NCI-H2107 (cell line): ENCODE results near the gene SLC4A1AP.

Source experiments
- DNase-seq: peaks from one replicate; lab custom pipeline; 2025; lab: John Stamatoyannopoulos, UW

The SLC4A1AP gene

DNA sequence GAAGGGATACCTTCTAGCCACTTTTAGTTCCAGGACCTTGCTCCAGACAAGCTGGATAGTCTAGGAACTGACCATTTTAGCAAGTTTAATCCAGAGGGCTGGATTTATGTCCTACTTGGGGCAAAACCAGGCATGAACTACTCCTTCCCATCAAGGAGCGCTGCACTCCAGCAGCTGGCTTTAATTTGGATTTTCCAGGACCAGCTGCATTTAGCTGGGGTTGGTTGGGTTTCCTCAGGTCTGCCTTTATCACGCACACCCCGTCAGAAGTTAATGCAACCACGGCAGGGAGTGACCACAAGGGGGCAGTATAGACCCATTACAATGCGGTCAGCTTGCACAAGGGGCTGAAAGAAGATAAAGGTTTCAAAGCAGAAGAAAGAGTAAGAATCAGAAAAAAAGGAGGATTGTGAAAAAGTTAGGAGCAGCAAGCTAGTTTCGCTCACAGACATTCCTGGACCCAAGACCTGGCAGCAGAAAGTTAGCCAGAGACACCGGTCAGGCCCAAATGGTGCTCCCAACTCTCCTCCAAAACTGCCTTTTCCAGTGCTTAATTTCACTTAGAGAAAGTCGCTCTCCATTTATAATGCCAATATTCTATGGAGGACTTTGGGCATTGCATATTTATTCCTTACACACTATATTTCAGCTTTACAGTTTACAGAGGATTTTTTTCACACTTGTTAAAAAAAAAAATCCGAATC is 40.1 kb downstream of the SLC4A1AP start:
- DNase-seq: peak; percentile 71

- DNase-seq: no peak
Measured at GRCh38 chr2:27704342-27704876, 40.7 kb downstream of the SLC4A1AP start.

- no peak for DNase-seq
Measured at GRCh38 chr2:27705851-27706622, 42.3 kb downstream of the SLC4A1AP start.

DNA sequence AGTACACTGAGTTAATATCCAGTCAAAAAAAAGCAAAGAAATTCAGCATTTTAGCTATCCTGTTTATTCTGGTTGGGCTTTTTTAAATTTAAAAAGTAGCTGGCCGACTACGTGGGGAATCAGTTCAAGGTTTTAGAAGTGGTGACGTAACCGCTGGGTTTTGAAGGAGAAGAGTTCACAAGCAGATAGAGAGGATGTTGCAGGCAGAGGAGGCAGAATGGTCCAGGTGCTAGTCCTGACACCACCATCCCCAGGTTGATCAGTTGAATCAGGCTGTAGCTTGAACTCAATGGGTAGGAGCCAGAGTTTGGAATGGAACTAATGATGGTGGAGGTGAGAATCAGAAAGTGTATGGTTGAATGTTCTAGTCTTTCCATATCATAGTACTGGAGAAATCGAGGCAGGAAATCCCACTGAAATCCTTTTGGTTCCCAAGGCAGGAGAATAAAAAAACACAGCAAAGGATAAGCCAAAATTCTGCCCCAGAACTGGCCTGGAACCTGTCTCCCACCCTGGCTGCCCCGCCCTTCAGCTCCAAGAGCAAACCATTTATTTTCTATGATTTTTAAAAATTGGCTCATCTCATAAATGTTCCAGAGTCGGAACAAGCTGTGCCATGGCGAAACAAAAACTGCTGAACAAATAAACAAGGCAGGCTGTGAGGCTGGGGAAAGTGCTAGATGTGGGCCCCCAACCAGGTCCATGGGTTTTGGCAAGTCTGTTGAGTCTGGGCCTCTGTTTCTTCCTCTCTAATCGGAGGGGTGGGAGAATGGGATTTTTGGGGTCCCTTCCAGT is 44.0 kb downstream of the SLC4A1AP start:
- DNase-seq: no peak

DNA sequence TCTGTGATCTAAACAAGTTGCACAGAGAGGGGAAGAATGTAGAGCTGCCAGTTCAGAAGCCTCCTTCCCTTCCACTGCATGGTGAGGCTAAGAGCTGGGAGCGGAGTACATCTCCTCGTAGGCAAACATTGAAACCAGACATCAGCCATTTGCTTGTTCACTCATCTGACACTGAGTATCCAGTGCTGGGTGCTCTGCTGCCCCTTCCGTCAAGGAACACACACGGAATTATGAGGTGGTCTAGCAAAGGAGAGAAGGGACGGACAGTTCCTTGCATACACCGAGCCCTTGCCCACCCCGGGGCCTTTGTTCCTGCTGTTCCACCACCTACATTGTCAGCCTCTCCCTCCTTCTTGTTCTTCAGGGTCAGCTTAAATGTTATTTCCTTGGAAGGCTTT is 44.6 kb downstream of the SLC4A1AP start:
- no peak for DNase-seq

GRCh38 chr2:27708666-27709065 is 45.0 kb downstream of the SLC4A1AP start:
- DNase-seq: no peak

DNA sequence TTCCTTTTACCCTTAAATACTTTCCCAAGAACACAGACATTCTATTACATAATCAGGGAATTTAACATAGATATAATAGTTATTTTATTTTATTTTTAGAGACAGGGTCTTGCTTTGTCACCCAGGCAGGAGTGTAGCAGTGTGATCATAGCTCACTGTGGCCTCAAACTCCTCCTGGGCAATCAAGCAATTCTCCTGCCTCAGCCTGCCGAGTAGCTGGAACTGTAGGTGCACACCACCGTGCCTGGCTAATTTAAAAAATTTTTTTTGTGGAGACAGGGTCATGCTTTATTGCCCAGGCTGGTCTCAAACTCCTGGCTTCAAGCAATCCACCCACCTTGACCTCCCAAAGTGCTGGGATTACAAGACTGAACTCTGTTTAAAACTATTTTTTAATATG is 45.6 kb downstream of the SLC4A1AP start:
- no peak for DNase-seq

DNA sequence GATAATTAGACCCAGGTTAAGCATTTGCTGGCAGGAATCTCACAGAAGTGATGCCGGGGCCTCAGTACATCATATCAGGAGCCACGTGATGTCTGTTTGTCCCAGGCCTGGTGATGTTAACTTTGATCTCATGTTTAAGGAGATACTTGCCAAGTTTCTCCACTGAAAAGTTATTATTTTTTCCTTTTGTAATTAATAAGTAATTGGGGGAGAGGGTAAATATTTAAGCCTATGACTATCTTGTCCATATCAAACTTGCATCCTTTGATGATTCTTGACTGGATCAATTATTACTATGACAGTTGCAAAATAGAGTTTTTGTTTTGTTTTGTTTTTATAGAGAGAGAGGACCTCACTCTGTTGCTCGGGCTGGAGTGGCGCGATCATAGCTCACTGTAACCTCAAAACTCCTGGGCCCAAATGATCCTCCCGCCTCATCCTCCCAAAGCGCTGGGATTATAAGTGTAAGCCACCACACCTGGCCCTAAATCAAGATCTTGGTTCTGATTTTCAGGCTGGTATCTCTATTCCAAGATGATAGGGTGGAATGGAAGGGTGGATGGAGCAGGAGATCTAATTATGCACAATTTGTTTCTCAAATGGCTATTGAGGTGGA is 46.4 kb downstream of the SLC4A1AP start:
- no peak for DNase-seq

GRCh38 chr2:27710640-27711430 is 47.1 kb downstream of the SLC4A1AP start:
- no peak for DNase-seq

GRCh38 chr2:27711804-27712203 is 48.1 kb downstream of the SLC4A1AP start:
- DNase-seq: no peak

GRCh38 chr2:27712522-27712921 is 48.8 kb downstream of the SLC4A1AP start:
- no peak for DNase-seq

GRCh38 chr2:27713201-27713600 is 49.5 kb downstream of the SLC4A1AP start:
- no peak for DNase-seq

DNA sequence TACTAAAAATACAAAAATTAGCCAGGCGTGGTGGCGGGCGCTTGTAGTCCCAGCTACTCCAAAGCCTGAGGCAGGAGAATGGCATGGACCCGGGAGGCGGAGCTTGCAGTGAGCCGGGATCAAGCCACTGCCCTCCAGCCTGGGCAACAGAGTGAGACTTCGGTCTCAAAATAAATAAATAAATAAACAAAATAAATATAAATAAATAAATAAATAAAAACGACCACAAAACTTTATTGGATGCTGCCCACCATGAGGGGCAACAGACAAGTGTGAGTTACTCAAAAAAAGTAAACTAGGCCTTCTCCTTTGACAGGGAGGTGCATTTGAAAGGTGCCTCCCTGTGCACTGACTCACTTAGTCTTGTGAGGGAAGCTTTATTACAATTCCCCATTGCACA is 50.4 kb downstream of the SLC4A1AP start:
- no peak for DNase-seq

DNA sequence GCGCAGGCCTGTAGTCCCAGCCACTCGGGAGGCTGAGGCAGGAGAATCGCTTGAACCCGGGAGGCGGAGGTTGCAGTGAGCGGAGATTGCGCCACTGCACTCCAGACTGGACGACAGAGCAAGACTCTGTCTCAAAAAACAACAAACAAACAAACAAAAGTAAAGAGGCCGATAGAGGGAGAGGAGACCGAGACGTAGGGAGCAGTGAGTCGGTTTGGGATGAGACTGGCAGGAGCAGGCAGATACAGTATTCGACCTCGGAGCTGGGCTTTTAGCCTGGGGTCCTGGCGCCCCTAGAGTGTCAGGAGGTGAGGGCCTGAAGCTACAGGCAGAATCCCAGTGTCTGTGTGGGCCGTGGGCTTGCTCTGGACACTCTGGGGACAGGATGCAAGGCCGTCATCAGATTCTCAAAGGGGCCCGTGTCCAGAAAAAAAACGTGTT is 51.2 kb downstream of the SLC4A1AP start:
- DNase-seq: no peak

DNA sequence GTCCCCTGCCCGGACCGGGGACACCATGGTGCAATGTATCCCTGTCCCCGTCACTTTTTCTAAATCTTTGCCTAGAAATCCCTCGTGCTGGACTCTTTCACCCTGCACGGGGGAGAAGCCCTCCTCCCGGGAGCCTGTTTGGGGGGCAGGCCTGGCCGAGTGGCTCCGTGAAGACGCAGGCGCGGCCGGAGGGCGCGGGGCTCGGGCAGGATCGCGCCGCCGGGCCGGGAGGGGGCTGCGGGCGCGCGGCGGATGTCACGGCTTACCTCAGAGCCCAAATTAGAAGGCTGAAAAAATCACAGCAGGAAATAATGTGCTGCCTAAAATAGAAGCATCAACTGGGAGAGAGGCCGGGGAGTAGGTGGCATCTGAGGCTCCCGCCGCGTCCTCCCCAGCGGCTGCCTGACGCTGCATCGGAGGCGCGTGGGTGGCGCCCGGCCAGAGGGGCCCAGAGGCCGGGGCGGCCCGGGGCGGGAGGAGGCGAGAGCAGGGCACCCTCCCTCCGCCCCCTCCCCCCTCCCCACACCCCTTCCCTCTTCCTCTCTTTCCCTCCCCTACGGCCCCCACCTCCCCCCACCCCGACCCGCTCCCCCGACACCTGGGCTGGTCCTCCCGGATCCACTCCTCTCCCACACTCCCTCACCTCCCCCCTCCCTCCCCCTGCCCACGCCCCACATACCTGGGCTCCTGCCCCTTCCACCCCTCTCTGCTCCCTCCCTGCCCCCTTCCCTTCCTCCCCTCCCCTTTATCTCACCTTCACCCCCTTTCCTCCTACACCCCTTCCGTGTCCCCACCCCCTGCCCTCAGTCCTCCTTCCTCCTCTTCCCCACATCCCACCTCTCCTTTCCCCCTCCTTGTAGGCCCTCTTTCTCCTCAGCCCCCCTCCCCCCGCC is 51.9 kb downstream of the SLC4A1AP start:
- no peak for DNase-seq

- no peak for DNase-seq
Measured at GRCh38 chr2:27716301-27717069, 52.8 kb downstream of the SLC4A1AP start.

DNA sequence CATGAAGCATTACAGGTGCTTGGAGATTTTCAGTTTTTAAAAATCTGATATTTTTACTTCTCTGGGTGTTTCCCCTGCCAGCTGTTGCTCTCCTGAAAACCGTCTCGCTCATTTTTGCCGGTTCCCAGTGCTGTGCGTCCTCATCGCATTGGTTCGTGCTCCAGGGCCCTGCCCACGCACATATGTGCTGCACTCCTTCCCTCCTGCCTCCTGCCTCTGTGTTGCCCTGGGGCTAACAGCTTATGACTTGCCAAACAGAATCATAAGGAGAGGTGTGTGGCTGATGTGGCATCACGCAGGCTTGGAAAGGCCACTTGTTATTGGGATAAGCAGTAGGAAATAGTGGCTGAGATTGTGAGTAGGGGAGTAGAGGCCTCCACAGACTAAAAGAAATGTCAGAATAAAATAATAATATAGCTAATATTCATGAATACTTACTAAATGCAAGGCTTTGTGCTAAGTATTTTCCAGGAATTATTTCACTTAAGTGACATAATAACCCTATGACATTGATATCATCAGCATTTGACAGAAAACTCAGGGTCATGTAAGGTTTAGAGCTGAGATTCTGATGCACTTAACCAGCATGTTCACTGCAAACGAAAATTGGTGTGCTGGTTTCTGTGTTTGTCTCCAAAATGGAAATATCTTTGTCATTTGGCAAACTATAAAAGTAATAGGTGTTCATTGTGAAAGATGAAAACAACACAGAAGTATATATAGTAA is 53.5 kb downstream of the SLC4A1AP start:
- DNase-seq: no peak

DNA sequence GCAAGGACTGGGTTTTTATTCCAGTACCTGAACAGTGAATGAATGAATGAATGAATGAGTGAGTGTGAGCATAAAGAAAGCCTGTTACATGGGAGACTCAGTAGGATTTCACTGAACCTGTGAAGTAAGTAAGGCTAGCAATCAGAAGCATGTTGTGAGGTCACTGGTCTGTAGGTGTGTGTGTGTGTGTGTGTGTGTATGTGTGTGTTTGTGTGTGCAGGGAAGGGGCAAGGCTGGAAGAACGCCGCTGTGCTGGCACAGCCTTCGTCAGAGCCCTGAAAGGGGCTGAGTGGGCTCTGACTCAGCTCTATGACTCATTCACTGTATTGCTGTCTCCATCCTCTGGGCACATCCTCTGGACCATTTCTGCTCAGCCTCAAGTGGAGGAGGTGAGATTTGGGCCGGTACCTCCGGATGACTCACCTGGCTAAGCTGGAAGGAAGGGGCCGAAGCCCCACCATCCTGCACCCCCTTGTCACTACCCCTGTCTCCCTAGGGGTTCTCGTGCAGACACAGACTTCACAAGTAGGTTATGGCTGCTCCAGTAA is 56.4 kb downstream of the SLC4A1AP start:
- no peak for DNase-seq
